ENCODE measurements around the gene ZFAND3.

ZFAND3 gene

DNA sequence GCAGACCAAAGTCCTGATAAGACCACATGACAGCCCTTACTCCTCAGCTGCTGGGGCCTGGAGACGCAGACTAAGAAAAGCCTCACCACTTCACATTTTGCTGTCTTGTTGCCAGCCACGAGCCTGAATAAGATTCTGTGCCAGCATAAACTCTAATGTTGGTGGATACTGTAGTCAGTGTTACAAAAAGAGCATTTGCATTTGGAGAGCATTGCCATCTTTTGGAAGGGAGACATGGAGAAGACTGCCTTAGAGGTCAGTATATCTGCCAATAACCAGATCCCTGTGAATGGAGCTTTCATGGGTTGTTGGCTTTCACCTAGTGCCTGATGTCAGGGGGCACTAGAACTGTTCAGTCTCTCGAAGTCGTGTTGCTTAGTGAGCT is 315.2 kb downstream of the ZFAND3 start:
- no peak for DNase-seq (ENCODE audit: low read depth)

DNA sequence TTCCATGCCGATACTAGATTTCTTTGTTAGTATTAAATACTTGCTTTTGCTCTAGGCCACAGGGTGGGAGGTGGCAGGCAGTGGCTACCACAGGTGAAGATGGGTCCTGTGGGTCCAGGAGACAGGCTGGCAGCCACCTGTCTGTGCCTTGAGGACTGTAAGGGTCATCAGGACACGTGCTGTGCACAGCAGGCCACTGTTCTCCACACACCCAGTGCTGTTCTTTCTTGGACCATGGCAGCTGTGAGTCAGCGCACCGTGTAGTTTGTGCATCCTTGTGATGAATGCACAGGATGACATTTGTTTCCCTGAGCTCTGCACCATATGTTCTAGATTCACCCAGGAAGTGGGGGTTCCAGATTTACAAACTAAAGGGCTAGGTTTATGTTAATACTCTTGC is 317.0 kb downstream of the ZFAND3 start:
- DNase-seq (ENCODE audit: low read depth): no peak

DNA sequence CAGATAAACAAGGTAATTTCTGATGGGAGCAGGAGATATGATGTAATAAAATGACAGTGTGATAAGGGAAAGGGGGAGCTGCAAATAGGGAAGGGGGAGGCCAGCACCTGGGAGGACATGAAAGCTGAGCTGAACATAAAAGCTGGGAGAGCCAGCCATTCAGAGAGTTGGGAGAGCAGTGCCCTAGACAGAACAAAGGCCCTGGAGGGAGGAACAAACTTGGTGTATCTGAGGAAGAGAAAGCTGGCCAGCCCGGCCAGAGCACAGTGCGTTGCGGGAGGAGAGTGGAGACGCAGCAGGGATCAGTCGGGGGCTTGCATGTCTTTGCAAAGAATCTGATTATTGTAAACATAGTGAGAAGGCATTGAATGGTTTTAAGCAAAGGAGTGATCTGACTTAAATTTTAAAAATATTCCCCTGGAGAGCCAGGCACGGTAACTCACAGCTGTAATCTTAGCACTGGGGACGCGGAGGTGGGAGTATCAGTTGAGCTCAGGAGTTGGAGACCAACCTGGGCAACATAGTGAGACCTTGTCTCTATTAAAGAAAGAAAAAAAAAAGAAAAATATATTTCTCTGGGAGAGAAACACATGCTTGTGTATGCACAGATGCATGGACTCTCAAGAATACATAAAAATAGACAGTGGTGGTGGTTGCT is 318.2 kb downstream of the ZFAND3 start:
- DNase-seq (ENCODE audit: low read depth): no peak

DNA sequence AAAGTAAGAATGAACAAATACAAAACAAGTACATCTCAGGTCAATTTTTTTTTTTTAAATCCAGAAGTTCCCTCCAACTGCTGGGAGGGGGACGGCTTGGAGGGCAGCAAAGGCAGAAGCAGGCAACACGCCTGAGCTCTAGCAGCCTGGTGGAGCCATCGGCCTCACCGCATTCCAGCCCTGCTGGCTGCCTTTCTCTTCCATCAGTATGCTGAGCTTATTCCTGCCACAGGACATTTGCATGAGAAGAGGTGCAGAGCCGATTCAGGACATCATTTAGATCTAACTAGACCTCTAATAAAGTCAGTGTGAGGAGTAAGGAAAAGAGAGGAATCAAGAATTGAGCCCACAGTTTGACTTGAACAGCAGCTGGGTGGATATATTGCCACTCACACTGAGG is 318.8 kb downstream of the ZFAND3 start:
- no peak for DNase-seq (ENCODE audit: low read depth)

DNA sequence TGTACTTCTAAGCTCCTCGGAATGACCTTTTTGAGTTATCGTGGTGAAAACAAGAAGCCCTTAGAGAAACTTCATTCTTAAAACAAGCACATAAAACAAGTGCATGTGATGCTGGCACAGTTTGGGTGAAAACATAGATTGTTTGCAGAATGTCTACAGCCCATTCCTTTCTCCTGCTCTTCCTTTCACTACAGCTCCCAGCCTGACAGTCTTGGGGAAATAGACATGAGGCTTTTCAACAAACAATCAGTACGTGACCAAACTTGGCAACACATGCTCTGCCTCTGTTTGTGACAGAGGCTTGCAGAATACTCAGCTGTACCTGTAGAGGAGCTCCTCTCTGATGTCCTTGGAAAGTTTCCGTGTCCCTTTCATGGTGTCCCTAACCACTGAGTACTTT is 321.6 kb downstream of the ZFAND3 start:
- no peak for DNase-seq (ENCODE audit: low read depth)

DNA sequence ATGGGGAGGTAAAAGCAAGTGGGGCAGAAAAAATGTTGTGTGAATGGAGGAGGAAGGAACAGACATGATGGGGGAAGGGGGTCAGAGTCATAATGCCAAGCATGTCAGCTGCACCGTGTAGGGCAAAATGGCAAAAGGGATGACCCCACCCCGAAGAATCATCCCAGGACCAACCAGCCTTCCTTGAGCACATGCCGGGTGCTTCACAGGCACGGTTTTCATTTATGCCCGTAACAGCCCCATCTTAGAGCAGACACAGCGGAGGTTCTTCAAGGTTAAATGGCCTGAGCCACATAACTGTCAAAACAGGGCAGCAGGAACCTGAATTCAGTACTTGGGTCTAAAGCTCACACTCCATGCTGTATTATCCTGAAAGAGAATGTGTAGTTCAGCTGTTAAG is 322.2 kb downstream of the ZFAND3 start:
- no peak for DNase-seq (ENCODE audit: low read depth)

DNA sequence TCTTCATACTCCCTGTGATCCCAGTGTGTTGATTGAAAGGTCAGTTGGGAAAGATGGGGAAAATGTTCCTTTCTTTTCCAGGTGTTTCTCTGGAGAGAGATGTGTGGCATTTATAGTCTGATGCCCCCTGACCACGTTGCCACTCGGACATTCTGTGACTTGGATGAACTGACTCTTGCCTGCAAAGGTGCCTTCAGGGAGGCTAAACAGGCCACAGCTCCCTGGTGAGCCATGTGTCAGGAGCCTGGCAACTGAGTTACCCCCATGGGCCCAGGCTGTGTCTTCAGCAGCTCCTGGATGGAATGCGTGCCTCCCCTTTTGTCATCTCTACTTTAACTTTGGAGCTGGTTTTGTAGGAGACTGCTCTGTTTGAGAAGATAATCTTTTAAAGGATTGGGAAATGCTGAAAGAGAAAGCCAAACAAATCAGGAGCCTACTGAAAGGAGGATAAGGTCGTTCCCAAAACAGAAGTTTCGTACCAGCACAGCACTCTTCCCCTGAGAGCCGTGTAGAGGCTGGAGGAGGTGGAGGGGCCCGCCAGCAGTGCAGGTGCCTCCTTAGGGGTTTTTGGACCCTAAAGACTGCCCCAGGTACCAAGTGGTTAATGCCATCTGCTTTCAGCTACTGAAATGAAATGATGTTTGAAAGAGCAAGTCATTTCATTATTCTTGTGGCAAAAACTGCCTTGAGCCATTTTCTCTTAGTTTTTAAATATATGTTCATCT is 322.8 kb downstream of the ZFAND3 start:
- DNase-seq (ENCODE audit: low read depth): no peak

DNA sequence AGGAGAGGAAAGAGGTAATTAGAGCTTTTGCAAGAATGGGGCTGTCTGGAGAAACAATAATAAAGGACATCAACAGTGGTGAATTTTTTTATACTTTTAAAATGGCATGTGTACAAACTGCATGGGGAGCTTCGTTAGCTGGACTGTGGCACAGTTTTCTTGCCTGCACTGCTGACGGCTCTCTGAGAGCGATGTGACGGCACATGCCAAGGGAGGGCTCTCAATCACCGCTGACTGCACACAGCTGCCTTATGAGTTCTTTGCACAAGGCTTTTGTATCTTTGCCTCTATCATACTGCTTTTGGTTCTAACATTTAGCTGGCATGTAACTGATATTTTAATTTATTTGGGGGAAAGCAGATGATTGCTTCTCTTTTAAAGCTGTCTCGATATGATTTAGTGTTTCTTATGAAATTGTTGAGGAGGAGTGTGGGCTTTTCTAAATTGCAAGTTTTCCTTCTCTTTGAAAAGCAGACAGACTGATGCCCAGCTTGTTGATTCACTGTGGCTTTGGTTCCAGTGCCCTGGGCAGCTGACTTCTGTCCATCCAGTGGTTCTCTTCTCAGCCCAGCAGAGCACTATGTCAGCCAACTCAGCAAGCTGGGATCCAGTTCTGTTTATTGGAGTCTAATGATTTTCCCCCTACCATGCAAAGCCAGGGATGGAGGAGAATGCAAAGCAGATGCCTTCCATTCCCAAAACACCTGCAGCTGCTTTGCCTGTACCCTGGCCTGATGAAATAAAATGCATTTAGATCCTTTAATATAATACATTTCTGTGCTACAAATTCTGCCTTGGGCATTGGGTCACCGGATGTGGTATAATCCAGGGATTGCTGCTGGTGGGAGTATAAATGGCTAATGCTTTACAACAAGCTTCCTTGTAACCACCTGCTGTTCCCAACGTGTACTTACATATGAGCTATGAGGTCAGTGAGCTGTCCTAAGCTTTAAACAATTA is 323.9 kb downstream of the ZFAND3 start:
- DNase-seq (ENCODE audit: low read depth): no peak

DNA sequence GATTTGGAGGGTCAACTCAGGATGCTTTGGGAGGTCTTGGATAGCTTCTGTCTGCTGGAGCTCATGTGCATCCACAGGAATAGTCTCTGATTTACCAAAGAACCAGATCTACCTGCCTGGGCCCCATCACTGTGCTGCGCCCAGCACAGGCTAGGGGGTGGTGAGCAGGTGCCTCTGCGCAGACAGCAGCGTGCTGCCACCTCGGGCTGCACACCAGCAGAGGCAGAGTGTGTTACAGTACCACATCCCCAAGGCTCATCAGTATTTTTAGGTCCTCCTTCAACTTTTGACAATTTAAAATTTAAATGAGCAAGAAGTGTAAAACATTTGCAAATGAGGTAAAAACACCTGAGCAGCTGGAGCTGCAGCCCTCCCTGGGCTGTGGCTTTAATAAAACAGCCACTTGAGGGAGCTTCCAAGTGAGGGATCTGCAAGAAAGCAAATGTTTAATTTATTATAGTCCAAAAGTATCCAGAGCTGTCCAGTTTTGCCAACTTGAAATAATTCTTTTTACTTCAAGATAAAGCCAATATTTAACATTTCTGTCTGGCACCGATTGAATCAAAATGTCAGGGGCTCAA is 324.9 kb downstream of the ZFAND3 start:
- DNase-seq (ENCODE audit: low read depth): no peak

DNA sequence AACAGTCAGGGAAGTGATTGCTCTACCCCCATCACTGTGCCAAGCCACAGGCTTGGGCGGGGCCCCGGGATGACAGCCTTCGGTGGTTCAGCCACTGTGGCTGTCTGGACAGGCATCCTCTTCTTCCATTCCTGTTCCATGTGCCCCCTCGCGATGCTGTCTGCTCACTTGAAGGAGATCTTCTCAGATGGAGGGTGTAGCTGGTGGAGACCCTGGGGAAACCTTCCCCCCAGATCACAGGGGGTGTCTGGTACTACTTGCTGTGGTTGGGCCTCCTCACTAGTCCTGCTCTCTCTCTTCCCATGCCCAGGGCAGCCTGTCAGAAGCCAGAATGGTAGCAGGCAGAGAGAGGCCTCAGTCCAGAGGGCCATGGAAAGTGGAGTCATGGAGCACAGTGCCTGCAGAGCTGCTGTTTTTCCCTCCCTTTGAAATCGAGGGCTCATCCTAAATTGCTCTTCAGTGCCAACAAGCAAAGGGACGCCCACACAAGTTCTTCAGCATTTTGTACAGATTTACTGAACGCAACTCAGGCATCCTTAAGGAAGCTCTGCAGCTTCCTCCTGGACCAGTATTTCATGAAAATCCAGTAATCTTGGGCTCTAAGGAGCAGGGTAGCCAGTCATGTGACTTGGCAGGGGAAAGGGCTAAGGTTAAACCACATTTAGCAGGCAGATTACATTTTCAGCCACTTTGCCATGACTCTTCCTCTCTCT is 326.6 kb downstream of the ZFAND3 start:
- DNase-seq (ENCODE audit: low read depth): no peak

DNA sequence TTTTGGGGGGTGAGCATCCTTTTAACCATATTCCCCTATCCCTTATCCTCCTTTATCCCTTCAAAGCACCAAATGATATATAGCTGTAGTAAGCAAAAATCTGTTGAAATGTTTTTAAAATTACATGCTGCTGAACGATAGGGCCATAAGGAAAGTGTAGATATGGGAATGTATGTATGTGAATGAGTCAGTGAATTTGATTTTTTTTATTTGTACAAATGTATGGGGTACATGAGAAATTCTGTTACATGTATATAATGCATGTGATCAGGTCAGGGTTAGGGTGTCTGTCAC is 327.2 kb downstream of the ZFAND3 start:
- no peak for DNase-seq (ENCODE audit: low read depth)

DNA sequence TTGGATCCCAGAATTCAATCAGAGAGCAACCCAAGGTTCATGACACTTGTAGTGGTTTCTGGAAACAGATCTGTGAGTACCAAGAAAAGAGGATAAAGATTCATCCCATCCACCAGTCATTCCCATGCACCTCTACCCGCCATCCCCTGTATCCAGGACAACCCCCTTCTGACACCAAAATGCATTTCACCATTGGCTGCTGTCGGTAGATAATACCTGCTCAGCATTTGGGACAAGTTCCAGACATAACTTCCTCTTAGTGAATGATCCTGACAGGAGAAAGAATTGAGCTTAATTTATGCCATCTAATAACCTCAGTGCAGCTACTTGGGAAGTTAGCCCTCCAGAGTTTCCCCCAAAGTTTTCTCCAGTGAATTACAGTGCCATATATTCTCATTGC is 329.1 kb downstream of the ZFAND3 start:
- no peak for DNase-seq (ENCODE audit: low read depth)

DNA sequence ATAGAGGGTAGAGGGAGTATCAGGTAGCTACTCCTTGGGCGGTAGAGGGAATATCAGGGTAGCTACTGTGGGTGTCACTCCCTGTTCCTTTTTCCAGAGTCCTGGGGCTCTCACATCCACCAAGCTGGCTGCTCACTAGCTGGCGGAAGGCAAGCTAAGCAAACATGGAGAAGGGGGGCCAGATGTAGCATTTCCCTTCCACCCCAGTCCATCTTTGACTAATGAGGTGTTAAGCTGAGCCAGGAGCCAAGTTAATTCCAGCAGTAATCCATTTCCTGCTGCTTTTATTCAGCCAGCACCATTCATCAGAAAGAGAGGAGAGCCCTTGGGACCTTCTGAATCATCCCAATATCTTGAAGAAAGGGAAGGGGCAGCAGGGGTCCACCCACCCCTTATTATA is 330.0 kb downstream of the ZFAND3 start:
- no peak for DNase-seq (ENCODE audit: low read depth)

DNA sequence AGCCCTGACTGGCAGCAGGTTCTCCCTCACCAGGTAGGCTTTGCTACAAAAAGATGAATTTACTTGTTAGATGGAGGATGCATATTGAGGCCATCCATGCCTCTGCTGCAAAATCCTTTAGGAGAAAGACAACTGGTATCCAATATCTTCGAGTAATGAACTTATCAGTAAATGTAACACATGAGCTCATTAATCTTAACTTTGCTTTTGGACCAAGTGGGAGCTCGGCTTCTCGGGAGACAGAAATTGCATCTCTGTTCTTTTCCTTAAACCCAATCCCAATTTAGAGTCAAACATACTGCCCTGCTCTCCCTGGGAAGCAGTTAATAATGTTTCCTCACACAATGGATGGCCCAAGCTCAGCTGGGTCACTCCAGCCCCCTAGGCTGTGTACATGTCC is 330.5 kb downstream of the ZFAND3 start:
- no peak for DNase-seq (ENCODE audit: low read depth)

DNA sequence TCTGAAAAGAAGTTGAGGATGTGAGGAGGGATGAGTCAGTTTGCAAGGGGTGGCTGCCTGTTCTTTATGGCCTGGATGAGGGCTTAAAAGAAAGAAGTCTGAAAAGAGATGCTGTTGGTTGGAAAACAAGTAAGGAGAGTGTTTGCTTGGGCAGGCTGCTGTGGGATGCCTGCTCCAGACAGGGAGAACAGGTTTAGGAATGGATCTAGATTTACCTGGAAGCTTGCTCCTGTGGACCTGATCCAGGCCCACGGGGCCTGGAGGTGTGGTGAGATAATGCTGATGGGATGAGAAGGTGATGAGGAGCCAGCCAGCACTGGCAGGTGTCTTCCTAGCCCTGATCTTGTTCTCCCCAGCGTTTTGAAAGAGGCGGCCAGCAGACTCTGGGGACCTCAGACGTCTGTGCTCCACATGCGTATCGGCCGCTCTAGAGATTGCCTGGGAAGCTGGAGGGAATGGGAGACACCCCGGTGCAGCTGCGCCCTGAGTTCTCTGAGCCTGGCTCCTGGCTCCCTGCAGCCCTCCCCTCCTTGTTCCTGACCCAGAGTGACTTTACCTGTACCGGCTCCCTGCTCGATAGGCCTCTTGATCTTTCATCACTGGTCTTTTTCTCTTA is 331.3 kb downstream of the ZFAND3 start:
- DNase-seq (ENCODE audit: low read depth): no peak

DNA sequence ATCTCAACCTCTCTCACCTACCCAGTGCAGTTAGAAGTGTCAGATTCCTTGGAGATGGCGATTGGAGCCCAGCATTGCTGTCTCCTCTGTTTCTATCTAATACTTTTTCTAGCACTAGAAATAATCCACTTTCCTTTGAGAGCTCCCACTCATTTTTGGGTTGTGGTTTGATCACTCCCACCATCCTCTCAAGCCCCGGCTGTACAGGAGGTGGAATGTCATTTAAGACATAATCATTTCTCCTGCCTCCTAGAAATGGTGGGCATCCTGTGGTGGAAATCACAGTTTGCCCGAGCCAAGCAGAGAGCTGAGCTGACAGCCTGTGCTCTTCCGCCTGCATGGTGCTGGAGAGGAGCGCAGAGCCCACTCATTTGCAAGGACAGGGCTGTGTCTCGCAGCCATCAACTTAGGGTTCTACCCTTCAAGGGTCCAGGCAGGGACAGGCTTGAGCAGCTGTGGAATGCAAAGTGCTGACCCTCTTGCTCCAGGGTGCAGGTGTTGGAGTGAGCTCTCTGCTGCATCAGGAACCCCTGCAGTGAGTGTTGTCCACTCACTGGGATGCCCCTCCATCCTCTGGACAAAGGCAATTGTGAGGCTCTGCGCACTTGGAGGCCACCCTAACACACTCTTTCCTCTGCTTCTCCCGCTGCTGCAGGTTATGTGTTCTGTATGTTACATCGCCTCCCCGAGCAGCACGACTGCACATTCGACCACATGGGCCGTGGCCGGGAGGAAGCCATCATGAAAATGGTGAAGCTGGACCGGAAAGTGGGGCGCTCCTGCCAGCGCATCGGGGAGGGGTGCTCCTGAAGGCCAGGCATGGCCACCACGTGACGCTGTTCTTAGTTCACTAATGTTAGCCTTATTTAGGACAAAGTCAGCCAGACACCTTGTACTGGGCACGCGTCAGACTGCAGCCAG is 332.3 kb downstream of the ZFAND3 start:
- no peak for DNase-seq (ENCODE audit: low read depth)

DNA sequence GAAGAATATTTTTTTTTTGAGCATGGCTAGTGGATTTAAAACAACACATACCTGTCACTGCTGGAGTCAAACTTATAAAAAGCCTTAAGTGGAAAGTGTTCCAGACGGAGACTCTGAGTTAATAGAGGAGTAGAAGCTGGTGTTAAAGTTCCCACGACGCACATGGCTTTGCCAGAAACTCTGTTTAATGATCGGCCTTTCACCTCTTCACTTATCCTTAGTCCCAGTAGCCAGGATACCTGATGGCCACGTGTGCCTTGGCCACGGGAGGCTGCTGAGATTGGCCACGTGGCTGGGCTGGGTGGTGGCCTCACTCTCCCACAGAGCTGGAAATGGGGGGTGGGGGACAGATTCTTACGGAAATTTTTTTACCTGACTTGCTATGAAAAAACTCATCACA is 333.1 kb downstream of the ZFAND3 start:
- no peak for DNase-seq (ENCODE audit: low read depth)

DNA sequence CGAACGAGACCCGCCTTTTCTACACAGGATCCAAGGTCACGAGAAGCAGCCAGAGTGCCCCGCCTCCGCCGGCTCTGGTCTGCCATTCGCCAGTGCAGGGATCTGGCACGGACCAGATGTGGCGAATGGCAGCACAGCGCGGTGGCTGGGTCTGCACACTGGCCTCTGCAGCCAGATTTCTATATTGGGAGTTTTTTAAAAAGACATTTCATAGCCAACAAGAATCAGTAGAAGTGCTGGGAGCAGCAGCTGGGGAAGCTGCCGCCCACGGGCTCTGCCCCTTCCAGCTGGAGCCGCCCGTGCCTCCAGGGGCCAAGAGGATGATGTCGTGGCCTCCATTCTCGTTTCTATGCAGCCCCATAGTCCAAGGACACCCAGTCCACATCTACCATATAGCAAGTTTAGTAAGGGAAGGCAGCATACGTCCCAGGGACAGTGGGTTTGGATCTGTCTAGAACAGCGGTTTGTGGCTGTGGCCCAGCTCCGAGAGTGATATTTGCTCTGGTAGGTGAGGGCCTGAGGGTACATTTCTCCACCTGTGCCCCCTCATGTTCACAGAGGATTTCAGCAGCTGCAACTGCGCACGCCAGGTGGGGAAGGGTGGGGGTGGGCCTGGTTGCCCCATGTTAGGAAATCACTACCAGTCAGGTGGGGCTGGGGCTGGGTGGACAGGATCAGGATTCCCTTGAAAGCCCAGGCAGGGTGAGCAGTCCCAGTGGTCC is 333.7 kb downstream of the ZFAND3 start:
- no peak for DNase-seq (ENCODE audit: low read depth)

DNA sequence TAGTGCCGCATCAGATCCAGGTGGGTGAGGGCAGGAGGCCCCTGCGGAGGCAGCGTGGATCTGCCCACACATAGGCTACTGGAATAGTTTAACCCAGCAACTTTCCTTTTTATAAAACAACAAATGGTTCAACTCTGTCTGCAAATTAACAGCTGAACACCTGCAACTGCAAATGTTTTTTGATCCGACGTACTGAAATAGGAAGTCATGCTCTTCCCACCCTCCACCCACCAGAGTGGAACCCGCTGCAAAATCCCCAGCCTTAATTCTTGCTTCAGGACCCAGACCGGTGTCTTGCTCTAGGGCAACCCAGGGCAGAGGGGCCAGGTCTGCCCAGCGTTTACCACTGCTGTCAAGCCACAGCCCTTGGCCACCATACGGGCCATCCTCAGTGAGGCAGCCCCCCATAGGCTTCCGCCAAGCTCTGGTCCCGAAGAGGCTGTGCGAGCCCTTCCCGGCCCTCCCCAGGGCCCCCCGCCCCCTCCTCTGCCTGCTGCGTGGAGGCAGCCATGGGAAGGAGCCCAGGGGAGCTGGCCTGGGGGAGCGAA is 334.3 kb downstream of the ZFAND3 start:
- DNase-seq (ENCODE audit: low read depth): no peak

DNA sequence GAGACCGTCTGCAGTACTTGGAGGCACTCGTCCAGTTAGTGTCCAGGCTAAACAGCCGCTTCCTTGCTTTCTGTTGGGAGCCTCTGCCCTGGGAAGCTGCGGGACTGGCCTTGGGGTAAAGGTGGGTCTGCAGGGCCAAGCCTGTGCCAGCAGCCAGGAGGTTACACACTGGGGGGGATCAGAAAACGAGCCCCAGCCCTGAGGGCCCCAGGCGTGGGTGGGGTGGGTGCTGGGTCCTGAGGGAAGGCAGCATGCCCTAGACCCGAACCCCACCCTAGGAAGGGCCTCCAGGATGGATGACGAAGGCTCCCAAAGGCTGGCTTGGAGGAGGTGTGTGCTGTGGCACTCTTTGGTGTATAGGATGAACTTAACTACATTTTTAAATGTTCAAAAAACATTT is 335.2 kb downstream of the ZFAND3 start:
- no peak for DNase-seq (ENCODE audit: low read depth)
